SJCRH30 (cell line): ENCODE results near the gene INPP5A. TPM values are rescaled to one million over a fixed set of nuclear protein-coding genes. Genes with fewer than 3 reads are reported as not detected.
"Not testable (repeated sequence)": the region's sequence is repeated elsewhere in the genome, so short reads cannot be mapped to it uniquely, and the experiment has no call there.

Experiments
- DNase-seq, 2 experiments: peaks; one replicate each; pipeline ENCODE4 v3.0.0-alpha.2; 2015 to 2020
- H3K27ac ChIP-seq: fragments of 250-450 bp; sonication (Bioruptor Pico); 2 replicates; pipeline ENCODE4 v1.5.1; 2020; ENCODE audit warnings: mild to moderate bottlenecking, moderate library complexity
- H3K27me3 ChIP-seq: fragments of 250-450 bp; sonication (Bioruptor Pico); 2 replicates; pipeline ENCODE4 v1.5.1; 2020; ENCODE audit warnings: mild to moderate bottlenecking, moderate library complexity
- H3K36me3 ChIP-seq: fragments of 250-450 bp; sonication (Bioruptor Pico); 2 replicates; pipeline ENCODE4 v1.5.1; 2020; ENCODE audit warnings: mild to moderate bottlenecking, moderate library complexity
- H3K4me1 ChIP-seq: fragments of 250-450 bp; sonication (Bioruptor Pico); 2 replicates; pipeline ENCODE4 v1.5.1; 2020; ENCODE audit warnings: mild to moderate bottlenecking, moderate library complexity
- H3K4me3 ChIP-seq: fragments of 250-450 bp; sonication (Bioruptor Pico); 2 replicates; pipeline ENCODE4 v1.5.1; 2020; ENCODE audit warnings: mild to moderate bottlenecking, moderate library complexity
- H3K9me3 ChIP-seq: fragments of 250-450 bp; sonication (Bioruptor Pico); replicated peaks from 2 replicates; pipeline ENCODE4 v1.5.1; 2020; ENCODE audit warnings: mild to moderate bottlenecking, moderate library complexity
- total RNA-seq: library from RNA; depleted of rRNA; stranded (reverse); fragments of >200 nt; shearing (Covaris generic); gene quantifications from 2 replicates; pipeline ENCODE4 v1.2.3, GENCODE V29; 2014; rRNA removed

The INPP5A gene
- total RNA-seq, 1 experiment from 2014 or later: 22.4 TPM

DNA sequence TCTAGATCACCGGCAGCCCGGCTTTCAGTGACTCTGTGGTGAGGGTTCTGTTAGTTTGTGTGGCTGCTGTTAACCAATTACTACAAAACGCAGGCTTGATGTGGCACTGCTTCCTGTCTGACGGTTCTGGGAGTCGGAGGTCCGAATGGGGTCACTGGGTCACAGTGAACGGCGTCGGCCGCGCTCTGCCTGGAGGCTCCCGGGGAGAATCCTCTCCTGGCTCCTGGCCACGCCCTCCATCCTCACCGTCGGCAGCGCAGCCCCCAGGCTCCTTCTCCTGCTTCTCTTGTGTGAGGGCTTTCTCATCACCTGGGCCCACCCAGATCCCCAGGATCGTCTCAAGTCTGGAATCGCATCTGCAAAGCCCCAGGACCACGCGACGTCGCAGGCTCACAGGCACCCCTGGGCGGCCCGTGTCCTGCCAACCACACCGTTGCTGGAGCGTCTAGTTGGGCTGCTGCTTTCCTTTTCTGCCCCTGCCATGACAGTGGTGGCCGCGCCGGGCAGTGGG lies 280.2 kb downstream of the INPP5A start:
- DNase-seq: no peak
- no peak overlapping the region for H3K27ac ChIP-seq
- H3K9me3 ChIP-seq: no peaks in the 10 kb centered on the region
- H3K4me1 ChIP-seq: no peaks in the 10 kb centered on the region
- H3K36me3 ChIP-seq: no peaks in the 10 kb centered on the region
- no peak overlapping the region for H3K4me3 ChIP-seq
- no peaks in the 10 kb centered on the region for H3K27me3 ChIP-seq

DNA sequence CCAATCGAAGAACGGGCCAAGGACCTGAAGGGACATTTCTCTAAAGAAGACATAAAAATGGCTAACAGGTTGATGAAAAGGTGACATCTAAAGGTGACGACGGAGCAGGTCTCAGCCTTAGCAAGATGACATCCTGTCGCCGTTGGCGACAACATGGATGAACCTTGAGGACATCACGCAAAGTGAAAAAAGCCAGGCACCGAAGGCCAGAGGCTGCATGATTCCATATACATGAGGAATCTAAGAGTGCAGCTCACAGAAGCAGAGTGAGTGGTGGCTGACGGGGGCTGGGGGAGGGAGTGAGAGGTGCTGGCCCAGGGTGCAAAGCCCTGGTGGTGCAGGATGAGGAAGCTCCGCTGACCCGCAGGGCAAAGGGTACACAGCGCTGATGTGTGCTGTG lies 282.5 kb downstream of the INPP5A start:
- Histone ChIP-seq H3K4me3 (no peak overlapping the region), H3K27ac (no peak overlapping the region), H3K9me3 (no peaks in the 10 kb centered on the region), H3K36me3 (no peaks in the 10 kb centered on the region), H3K4me1 (no peaks in the 10 kb centered on the region), H3K27me3 (no peaks in the 10 kb centered on the region)
- DNase-seq: no peak

DNA sequence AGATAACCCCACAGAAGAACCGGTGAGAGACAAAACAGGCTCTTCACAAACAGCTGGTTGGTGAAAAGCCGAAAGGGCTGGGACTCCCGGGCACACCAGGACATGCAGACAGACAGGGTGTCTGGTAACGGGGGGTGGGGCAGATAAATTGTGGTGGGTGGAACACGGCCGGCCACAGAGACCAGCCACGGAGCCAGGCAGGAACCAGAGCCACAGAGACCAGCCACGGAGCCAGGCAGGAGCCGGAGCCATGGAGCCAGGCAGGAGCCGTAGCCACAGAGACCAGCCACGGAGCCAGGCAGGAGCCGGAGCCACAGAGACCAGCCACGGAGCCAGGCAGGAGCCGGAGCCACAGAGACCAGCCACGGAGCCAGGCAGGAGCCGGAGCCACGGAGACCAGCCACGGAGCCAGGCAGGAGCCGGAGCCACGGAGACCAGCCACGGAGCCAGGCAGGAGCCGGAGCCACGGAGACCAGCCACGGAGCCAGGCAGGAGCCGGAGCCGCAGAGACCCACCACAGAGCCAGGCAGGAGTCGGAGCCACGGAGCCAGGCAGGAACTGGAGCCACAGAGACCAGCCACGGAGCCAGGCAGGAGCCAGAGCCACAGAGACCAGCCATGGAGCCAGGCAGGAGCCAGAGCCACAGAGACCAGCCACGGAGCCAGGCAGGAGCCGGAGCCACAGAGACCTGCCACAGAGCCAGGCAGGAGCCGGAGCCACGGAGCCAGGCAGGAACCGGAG lies 288.4 kb downstream of the INPP5A start:
- H3K27ac ChIP-seq, DNase-seq: not testable (repeated sequence)

DNA sequence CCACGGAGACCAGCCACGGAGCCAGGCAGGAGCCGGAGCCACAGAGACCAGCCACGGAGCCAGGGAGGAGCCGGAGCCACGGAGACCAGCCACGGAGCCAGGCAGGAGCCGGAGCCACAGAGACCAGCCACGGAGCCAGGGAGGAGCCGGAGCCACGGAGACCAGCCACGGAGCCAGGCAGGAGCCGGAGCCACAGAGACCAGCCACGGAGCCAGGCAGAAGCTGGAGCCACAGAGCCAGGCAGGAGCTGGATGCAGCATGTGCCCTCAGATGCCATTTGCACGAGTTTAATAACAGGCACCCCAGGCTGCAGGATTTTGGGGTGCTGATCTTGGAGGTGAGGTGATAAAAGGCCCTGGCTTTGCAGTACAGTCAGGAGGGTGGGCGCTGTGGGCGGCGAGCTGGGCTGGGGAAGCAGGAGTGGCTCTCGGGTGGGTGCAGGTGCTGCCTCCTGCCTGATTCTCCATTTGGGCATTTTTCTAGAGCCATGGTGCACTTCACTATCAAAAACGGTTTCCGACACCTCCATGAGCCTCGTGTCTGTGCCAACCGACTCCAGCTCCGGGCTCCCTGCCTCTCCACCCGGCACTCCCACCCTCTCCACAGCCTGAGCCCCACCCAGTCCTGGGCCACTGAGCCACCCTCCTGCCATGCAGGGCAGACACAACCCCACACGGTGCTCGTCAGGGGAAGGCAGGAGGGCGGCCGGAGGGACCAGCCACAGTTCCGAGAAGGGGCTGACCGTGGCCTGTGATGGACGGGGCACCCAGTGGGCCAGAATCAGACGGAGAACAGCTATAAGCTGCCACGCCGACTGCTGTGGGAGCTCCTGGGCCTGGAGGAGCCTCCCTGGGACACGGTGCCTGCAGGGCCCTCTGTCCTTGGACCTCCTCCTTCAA lies 289.2 kb downstream of the INPP5A start:
- Histone ChIP-seq H3K9me3 (no peaks in the 10 kb centered on the region), H3K4me3 (no peak overlapping the region), H3K27me3 (no peaks in the 10 kb centered on the region), H3K4me1 (no peaks in the 10 kb centered on the region), H3K27ac (no peak overlapping the region), H3K36me3 (no peaks in the 10 kb centered on the region)
- no peak for DNase-seq

More for the DNA sequence above, 288.4 kb downstream of the INPP5A start:
- not testable (repeated sequence) for H3K27me3 ChIP-seq, H3K36me3 ChIP-seq, H3K4me1 ChIP-seq, H3K9me3 ChIP-seq, H3K4me3 ChIP-seq

DNA sequence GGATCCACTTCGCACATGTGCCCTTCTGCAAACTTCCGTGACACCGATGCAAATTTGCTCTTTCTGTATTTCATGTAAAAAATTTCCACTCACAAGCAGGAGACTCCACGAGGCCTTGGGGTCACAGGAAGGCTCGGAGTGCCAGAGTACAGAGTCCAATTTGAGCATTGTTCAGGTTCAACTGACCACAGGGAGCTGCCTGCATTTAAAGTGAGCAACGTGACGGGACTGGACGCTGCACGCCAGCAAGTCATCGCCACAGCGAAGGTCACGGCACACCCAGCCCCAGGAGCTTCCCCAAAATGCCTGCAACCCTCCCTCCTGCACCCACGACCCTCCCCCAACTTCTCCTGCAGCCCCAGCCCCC lies 289.8 kb downstream of the INPP5A start:
- Histone ChIP-seq H3K27me3 (no peaks in the 10 kb centered on the region), H3K27ac (no peak overlapping the region), H3K9me3 (no peaks in the 10 kb centered on the region)

DNA sequence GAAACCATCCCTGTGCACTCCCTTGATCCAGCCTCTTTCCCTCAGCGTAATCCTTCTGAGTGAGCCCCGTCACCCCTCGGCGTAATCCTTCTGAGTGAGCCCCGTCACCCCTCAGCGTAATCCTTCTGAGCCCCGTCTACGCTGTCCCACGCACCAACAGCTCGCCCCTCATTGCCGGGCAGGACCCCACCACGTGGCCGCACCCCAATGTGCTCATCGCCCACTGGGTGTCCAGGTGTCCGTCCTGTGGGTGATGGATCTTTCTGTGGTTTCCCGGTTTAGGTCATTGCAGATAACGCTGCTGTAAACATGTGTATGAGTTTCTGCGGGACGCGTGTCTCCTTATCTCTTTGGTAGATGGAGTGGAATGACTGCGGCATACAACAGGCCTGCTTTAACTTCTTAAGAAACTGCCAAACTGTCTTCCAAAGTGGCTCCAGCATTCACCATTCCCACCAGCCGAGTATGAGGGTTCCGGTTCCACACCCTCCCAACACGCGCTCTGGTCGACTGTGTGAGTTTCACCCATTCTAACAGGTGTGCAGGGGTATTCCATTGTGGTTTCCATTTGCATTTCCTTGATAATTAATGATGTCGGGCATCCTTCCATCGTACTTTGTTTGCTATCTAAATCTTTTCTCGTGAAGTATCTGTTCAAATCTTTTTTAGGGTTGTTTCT lies 290.4 kb downstream of the INPP5A start:
- Histone ChIP-seq H3K9me3 (no peaks in the 10 kb centered on the region), H3K4me1 (no peaks in the 10 kb centered on the region), H3K27me3 (no peaks in the 10 kb centered on the region), H3K4me3 (no peak overlapping the region), H3K27ac (no peak overlapping the region), H3K36me3 (no peaks in the 10 kb centered on the region)
- no peak for DNase-seq

More for the DNA sequence above, 289.8 kb downstream of the INPP5A start:
- H3K4me3 ChIP-seq: no peak overlapping the region
- no peaks in the 10 kb centered on the region for H3K36me3 ChIP-seq
- no peaks in the 10 kb centered on the region for H3K4me1 ChIP-seq
- no peak for DNase-seq

DNA sequence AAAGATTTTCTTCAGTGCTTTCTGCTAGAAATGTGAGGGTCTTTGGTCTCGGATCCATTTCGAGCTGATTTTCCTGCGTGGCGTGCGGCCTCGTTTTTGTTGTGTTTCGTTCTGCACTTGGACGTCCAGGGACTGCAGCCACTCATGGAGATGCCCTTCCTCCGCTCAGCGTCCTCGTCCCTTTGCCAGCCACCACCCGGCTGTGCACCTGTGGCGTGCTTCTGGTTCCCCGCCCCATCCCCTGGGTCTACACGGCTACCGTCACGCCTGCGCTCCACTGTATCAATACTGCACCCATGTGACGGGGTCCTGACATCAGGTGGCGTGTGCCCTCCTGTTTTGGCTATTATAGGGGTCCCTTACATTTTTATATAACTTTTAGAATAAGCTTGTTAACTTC lies 291.1 kb downstream of the INPP5A start:
- no peaks in the 10 kb centered on the region for H3K36me3 ChIP-seq
- no peak overlapping the region for H3K27ac ChIP-seq
- H3K27me3 ChIP-seq: no peaks in the 10 kb centered on the region
- no peak overlapping the region for H3K4me3 ChIP-seq
- DNase-seq: no peak
- no peaks in the 10 kb centered on the region for H3K9me3 ChIP-seq
- H3K4me1 ChIP-seq: no peaks in the 10 kb centered on the region

DNA sequence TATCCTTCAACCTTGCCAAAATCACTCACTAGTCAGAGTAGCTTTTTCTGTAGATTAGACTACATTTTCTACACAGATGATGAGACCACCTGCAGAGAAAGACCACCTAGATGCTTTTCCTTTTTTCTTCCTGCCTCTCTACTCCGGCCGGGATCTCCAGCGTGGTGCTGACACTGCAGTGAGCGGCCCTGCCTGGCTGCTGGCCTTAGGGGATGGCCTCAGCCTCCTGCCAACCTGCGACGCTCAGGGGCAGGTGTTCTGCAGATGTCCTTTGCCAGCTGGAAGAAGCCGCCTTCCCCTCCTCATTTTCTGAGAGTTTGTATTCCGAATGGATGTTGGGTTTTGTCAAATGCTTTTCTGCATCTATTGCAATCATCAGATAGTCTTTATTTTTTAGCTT lies 291.8 kb downstream of the INPP5A start:
- Histone ChIP-seq H3K27me3 (no peaks in the 10 kb centered on the region), H3K27ac (no peak overlapping the region), H3K4me1 (no peaks in the 10 kb centered on the region), H3K36me3 (no peaks in the 10 kb centered on the region), H3K9me3 (no peaks in the 10 kb centered on the region), H3K4me3 (no peak overlapping the region)
- DNase-seq: no peak

DNA sequence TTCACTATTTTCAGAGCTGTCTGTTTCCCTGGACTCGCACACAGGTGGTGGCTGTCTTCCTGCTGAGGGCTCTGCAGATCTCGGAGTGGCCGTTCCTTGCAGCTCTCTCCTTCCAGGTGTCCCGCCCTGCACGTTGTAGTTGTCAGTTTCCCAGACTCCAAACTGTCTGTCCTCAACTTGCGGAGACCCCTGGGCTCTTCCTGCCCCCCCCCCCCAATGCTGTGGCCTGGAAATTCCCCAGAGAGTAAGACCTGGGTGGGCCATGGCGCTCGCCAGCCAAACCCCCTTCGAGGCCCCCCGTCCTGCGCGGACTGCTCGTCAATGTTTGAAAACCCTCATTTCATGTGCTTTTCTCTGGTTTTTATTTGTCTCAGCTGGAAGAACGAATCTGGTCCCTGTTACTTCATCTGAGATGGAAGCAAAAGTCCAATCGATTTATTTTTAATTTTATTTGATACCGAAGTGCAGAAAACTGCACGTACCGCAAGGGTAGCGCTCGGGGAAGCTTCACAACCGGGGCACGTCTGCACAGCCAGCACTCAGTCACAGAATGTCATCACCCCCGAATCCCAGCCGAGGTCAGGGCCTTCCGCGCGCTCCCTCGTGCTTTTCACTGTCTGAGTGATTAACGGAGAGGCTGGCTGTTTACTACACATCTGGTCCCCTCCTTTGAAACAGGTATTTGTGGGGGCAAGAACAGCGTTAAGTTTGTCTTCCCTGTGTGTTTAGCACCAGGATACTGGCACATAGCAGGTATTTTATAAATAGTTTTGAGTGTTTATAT lies 294.8 kb downstream of the INPP5A start:
- no peak for DNase-seq
- Histone ChIP-seq H3K4me3 (no peak overlapping the region), H3K36me3 (no peaks in the 10 kb centered on the region), H3K27me3 (no peaks in the 10 kb centered on the region), H3K27ac (no peak overlapping the region), H3K9me3 (no peaks in the 10 kb centered on the region), H3K4me1 (no peaks in the 10 kb centered on the region; the same call in 1 of the 2 replicates)

Other genes starting within 250 kb of the INPP5A start
- gene STK32C, start 229.8 kb upstream of the INPP5A start, total RNA-seq: 2.8 and 4.2 TPM in 2 replicates
- gene LRRC27, start 205.6 kb upstream of the INPP5A start, total RNA-seq: 1.8 and 2.8 TPM in 2 replicates
- gene PWWP2B, start 140.6 kb upstream of the INPP5A start, total RNA-seq: 0.57 and 0.66 TPM in 2 replicates
- gene NKX6-2, start 248.4 kb downstream of the INPP5A start, total RNA-seq: not detected in 2 replicates